ENCODE measurements around the gene WDR38. TPM values are rescaled to one million over a fixed set of nuclear protein-coding genes. Genes with fewer than 3 reads are reported as not detected.
A peak's percentile ranks its signal among the peaks of the same experiment; 100 is the strongest.

Gene WDR38
- total RNA-seq, 3 donors from 2014 or later = 0.33 TPM; not detected in 2

DNA sequence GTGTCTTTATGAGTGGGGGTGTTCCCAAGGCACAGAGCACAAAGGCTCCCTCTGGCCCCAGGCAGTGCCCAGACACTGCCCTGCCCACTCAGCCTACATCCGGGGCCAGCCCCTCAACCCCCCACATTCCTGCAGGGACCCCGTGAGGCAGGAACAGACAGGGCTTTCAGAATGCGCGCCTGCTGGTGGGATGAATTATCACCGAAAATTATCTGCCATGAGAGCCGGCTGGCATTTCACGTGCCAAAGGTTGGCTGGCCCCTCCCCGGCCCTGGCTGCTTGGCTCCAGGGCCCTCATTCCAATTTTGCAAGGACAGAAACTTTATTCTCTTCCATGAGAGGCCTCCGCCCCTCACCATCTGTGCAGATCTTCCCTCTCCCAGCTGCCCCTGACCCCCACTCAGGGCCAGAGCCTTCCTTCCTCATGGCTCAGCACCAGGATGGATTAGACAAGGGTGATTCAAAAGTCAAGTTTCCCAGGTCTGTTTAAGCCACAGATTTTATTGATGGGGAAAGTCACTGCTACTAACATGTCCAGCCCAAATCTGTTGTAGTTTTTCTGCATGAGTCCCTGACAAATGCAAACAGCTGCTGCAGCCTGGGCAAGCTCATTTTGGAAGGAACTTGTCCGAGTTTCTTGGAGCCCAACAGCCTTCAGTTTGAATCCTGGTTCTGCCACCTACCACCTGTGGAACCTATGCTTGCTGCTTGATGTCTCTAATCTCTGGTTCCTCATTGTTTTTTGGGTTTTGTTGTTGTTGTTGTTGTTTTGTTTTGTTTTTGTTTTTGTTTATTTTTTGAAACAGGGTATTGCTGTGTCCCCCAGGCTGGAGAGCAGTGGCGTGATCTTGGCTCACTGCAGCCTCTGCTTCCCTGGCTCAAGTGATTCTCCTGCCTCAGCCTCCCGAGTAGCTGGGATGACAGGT, 32.3 kb upstream of the WDR38 start:
- intact Hi-C loops (cut with DNase I; ENCODE audit: low total_unique reads) = loop anchor here (5.0 kb wide), 1 partner anchor 1471 kb away; no protein-coding TSS in a partner anchor
- no peak for TF ChIP-seq CTCF (IDR thresholded peaks at IDR 0.05)
- no peak for TF ChIP-seq POLR2AphosphoS5 (IDR thresholded peaks at IDR 0.05)
- TF ChIP-seq POLR2A (IDR thresholded peaks at IDR 0.05) = no peak
- Histone ChIP-seq H3K27ac (peak overlapping the region in 1 of 2 donors; percentile 7), H3K27me3 (no peaks in the 10 kb centered on the region), H3K4me3 (no peak overlapping the region), H3K4me1 (no peaks in the 10 kb centered on the region), H3K9me3 (no peaks in the 10 kb centered on the region), H3K36me3 (no peaks in the 10 kb centered on the region)
- DNase-seq (ENCODE audit: low spot score in 2 of 2) = no peak

DNA sequence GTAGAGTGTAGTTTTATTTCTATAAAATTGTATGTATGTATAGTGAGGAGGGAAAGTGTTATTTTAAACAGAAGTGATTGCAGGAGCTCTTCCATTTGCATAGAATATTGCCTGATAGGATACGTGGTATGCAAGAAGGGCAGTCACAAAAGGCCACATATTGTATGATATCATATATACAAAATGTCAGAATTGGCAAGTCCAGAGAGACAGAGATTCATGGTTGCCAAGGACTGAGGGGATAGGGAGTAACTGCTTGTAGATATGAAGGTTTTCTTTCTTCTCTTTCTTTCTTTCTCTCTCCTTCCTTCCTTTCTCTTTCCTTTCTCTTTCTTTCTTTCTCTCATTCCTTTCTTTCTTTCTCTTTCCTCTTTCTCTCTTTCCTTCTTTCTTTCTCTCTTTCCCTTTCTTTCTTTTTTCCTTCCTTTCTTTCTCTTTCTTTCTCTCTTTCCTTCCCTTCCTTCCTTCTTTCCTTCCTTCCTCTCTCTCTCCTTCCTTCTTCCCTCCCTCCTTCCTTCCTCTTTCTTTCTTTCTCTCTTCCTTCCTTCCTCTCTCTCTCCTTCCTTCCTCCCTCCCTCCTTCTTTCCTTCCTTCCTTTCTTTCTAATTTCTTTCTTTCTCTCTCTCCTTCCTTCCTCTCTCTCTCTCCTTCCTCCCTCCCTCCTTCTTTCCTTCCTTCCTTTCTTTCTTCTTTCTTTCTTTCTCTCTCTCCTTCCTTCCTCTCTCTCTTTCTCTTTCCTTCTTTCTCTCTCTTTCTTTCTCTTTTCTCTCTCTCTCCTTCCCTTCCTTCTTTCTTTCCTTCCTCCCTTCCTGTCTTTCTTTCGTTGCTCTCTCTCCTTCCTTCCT, 24.5 kb upstream of the WDR38 start:
- no peak for DNase-seq (ENCODE audit: low spot score in 2 of 2)
- Histone ChIP-seq H3K9me3 (no peaks in the 10 kb centered on the region), H3K27ac (no peak overlapping the region), H3K27me3 (no peaks in the 10 kb centered on the region), H3K36me3 (no peaks in the 10 kb centered on the region), H3K4me3 (no peak overlapping the region), H3K4me1 (no peaks in the 10 kb centered on the region)
- intact Hi-C loops (cut with DNase I; ENCODE audit: low total_unique reads) = no loop called here
- TF ChIP-seq CTCF (IDR thresholded peaks at IDR 0.05) = no peak
- TF ChIP-seq POLR2AphosphoS5 (IDR thresholded peaks at IDR 0.05) = no peak
- TF ChIP-seq POLR2A (IDR thresholded peaks at IDR 0.05) = no peak

DNA sequence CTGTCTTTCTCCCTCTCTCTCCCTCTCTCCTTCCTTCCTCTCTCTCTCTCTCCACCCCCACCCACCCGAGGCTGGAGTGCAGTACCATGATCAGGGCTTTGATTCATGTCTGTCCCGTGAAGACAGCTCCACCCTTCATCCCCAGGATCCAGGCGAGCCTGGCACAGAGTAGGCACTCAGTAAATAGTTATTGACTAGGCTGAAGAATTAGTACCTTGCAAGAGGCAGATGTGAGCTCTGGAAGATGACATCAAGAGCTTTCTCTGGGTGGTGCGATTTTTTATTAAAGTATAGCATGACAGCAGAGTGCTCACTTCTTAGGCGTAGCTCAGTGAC, 24.0 kb upstream of the WDR38 start:
- no peak overlapping the region for H3K27ac ChIP-seq
- intact Hi-C loops (cut with DNase I; ENCODE audit: low total_unique reads) = no loop called here

DNA sequence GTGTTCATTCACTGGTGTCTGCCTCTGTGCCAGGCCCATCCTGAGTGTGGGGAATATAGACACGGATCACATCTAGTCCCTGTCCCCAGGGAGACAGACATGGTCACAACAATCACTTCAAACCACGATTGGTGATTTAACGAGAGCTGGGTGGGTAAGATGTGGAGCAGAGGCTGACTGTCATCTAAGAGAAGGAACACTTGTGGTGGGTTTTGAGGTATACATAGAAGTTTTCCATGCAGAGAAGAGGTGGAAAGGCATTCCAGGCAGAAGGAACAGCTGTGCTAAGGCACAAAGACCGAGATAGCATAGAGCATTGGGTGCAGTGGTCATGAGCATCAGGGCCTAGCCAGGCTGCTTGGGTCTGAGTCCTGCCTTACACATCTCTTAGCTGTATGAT, 22.7 kb upstream of the WDR38 start:
- TF ChIP-seq POLR2A (IDR thresholded peaks at IDR 0.05) (no peak), CTCF (IDR thresholded peaks at IDR 0.05) (no peak), POLR2AphosphoS5 (IDR thresholded peaks at IDR 0.05) (no peak)
- no peak for DNase-seq (ENCODE audit: low spot score in 2 of 2)
- Histone ChIP-seq H3K36me3 (no peaks in the 10 kb centered on the region), H3K9me3 (no peaks in the 10 kb centered on the region), H3K4me3 (no peak overlapping the region), H3K27ac (no peak overlapping the region), H3K4me1 (peaks cover 0 to 4% of the 10 kb centered on the region in 2 donors), H3K27me3 (no peaks in the 10 kb centered on the region)
- intact Hi-C loops (cut with DNase I; ENCODE audit: low total_unique reads) = no loop called here

More for the DNA sequence above, 24.0 kb upstream of the WDR38 start:
- no peak overlapping the region for H3K4me3 ChIP-seq
- no peak for DNase-seq (ENCODE audit: low spot score in 2 of 2)
- H3K36me3 ChIP-seq = no peaks in the 10 kb centered on the region
- no peaks in the 10 kb centered on the region for H3K27me3 ChIP-seq
- no peaks in the 10 kb centered on the region for H3K9me3 ChIP-seq
- TF ChIP-seq POLR2AphosphoS5 (IDR thresholded peaks at IDR 0.05) (no peak), POLR2A (IDR thresholded peaks at IDR 0.05) (no peak), CTCF (IDR thresholded peaks at IDR 0.05) (no peak)
- H3K4me1 ChIP-seq = no peaks in the 10 kb centered on the region

Measured in breast epithelium (tissue), 4 donors.